HG03064 (cell line): Measurements from ENCODE around the gene EPSTI1.

ENCODE experiments used
- ATAC-seq: cut with Tn5 transposase; IDR thresholded peaks from one replicate; pipeline ENCODE4 v1.9.1; 2021; ENCODE audit warnings: low read depth; ENCODE audit not compliant: unreplicated experiment

The EPSTI1 gene

GRCh38 chr13:42905579-42905978, 86.5 kb downstream of the EPSTI1 start:
- no peak for ATAC-seq

- ATAC-seq, result no peak
Observed at GRCh38 chr13:42899266-42899665, 92.8 kb downstream of the EPSTI1 start.

GRCh38 chr13:42895776-42896175, 96.3 kb downstream of the EPSTI1 start:
- no peak for ATAC-seq

DNA sequence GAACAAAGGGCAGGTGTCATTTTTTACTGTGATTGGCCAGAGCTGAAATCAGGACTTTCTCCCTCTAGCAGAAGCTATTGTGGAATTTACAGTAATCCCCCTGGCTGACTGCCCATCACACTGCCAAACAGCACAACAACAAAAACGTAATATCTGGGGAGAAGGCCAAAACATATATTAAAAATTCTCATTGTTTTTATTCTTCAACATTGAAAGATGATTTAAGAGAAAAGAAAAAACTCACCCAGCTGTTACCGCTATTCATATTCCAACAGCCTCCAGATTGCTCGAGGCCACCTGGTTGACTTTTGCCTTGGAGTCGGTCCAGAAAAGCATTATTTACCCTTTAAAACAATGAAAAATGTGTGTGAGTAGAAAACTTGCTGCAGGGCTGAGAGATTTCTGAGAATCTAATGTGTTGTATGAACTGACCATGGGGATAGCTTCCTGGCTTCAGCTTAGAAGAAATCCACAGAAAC, 97.2 kb downstream of the EPSTI1 start:
- no peak for ATAC-seq

- no peak for ATAC-seq
Observed at GRCh38 chr13:42893214-42893671, 98.8 kb downstream of the EPSTI1 start.

- no peak for ATAC-seq
Observed at GRCh38 chr13:42892760-42893159, 99.3 kb downstream of the EPSTI1 start.

DNA sequence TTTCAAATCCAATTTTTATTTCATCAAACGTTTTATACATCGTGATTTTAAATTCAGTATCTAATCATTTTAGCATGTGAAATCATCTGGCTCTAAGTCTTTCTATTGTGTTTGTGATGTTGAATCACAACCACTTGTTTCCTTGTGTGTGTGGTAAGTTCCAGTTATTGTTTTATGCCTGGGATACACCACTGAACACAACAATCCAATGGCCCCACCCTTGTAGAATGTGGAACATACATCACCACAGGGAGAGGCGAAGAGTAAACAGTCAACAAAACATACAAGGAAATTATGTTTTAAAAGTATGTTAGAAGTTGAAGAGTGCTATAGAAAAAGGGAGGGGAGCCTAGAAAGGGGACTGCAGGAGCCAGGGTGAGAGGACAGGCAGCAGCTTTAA, 100.5 kb downstream of the EPSTI1 start:
- no peak for ATAC-seq

GRCh38 chr13:42885325-42885724, 106.7 kb downstream of the EPSTI1 start:
- ATAC-seq, result no peak

DNA sequence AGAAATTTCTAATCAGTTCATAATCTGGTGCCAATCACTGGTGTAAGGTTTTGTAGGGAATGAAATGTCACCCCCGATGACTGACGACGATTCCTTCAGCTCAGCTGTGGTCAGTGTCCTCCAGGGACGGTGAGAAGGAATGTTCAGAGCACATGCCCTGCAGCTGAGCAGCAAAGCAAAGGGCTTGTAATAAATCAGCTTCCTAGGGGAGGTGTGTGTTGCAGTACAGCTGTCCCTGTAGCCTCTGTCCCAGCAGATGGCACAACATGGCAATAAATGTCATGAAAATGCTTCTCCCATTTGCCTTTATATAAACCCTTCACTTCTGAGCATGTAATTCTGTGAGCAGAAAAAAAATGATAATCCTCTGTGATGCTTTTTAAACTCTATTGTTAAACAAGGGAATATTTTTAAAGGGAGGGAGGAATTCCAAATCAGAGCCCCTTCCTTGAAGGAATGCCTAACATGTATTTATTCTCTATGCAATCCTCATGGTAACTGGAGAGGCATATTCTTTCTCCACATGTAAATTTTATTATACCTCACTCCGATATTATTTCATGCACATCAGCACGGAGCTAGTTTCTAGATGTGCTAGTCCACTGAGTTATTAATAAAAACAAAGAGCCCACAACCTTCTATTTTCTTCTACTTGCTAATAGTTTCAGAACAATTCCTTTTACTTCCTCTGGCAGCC, 108.1 kb downstream of the EPSTI1 start:
- ATAC-seq, result no peak

GRCh38 chr13:42883142-42883541, 108.9 kb downstream of the EPSTI1 start:
- no peak for ATAC-seq

GRCh38 chr13:42880056-42880605, 111.9 kb downstream of the EPSTI1 start:
- ATAC-seq, result no peak

- ATAC-seq, result no peak
Observed at GRCh38 chr13:42878721-42879120, 113.3 kb downstream of the EPSTI1 start.

GRCh38 chr13:42876887-42877545, 115.0 kb downstream of the EPSTI1 start:
- peak; percentile 14 for ATAC-seq

DNA sequence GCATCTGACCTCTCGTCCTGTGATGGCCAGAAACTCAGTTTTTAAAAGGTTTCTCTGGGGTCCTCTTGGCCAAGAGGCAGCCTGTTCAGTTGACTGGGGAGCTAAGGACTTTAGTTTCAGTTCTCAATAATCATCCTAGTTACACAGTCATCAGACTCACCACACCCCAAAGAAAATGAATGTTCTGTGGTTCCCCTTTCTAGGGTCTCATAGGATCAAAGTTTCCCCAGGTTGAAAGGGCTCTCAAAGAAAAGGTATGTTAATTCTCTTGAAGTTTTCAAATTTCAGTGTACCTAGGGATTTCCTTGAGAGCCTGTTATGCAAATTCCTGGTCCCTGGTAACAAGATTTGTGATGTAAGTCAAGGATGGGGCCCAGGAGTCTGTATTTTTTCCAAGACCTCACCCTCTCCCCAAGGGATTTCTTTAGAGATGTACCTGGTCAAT, 115.7 kb downstream of the EPSTI1 start:
- peak; percentile 70 for ATAC-seq

- ATAC-seq, result peak; percentile 40
Observed at GRCh38 chr13:42875475-42876269, 116.4 kb downstream of the EPSTI1 start.

DNA sequence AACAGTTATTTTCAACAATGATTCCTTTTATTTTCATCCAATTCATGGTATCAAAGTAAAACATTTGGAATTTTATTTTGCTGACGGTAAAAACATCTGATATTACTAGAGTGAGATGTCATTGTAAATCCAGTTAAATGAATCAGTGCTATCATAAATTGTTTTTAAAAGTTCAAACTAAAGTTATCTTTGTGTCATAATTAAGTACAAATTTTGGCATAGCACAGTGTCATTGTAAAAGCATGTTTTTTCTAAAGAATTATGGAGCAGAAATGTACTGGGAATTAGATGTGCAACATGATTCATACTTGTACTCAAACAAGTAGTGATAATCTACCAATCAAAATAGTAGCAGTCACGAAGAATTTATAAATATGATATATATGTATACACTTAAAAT, 117.8 kb downstream of the EPSTI1 start:
- no peak for ATAC-seq

DNA sequence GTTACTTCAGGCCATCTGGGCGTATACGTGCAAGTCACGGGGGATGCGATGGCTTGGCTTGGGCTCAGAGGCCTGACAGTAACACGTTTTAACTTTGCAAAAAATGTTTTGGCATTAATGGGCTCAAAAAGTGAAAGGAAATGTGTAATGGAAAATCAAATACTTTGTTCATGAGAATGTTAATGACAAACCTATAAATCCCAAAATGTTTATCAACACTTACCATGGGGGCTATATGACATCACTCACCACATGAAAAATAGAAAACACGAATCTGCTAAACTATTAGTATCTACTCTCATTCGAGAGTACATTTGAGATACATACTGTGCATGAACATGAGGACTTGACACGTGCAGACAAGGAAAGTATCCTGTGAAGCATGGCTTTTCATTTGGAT, 119.0 kb downstream of the EPSTI1 start:
- ATAC-seq, result no peak

- ATAC-seq, result no peak
Observed at GRCh38 chr13:42867232-42867631, 124.8 kb downstream of the EPSTI1 start.

GRCh38 chr13:42865768-42866102, 126.3 kb downstream of the EPSTI1 start:
- no peak for ATAC-seq

- no peak for ATAC-seq
Observed at GRCh38 chr13:42864952-42865767, 126.9 kb downstream of the EPSTI1 start.
